A549 (cell line): ENCODE measurements around the gene CDK10. TPM values are rescaled to one million over a fixed set of nuclear protein-coding genes. Genes with fewer than 3 reads are reported as not detected.

ENCODE experiments used
- ATAC-seq, 2 experiments: fragments of 200-7000 bp in 1 of 2; fragments of >200 bp in 1 of 2; cut with Nextera tagmentation in 1 of 2; cut with Tn5 transposase in 1 of 2; 3 replicates each; pipeline versions ENCODE4 v1.8.0 to v1.9.1; 2018 to 2020; ENCODE audit warnings: mild to moderate bottlenecking in 1 of 2, moderate library complexity in 1 of 2
- CTCF ChIA-PET: fragments of 300-600 bp; sonication (Branson Sonifier 250); formaldehyde crosslinking; extraction: SDS; loops from one replicate; lab custom pipeline; 2021; ENCODE audit warnings: antibody characterized with exemption, inconsistent platforms; lab: Yijun Ruan, JAX
- POLR2A ChIA-PET: fragments of 350-600 bp; formaldehyde crosslinking; extraction: SDS; loops from one replicate; lab custom pipeline; 2021; ENCODE audit warnings: antibody characterized with exemption, inconsistent platforms; lab: Yijun Ruan, JAX
- DNase-seq, 2 experiments: peaks; one replicate each; pipeline versions ENCODE4 v3.0.0 to v3.0.0-alpha.2; 2011 to 2016; ENCODE audit warnings: low read depth in 1 of 2, low spot score in 1 of 2
- FAIRE-seq: peaks from 2 replicates; lab custom pipeline; 2011; peaks lifted over from hg19 to GRCh38; lab: Jason Lieb, UNC
- H3K27ac ChIP-seq, 2 experiments: fragments of >200 bp; sonication (Bioruptor Twin); formaldehyde crosslinking; 3 replicates each; pipeline ENCODE4 v1.5.1; 2016 to 2017
- H3K4me1 ChIP-seq: fragments of >200 bp; sonication (Bioruptor Twin); formaldehyde crosslinking; 3 replicates; pipeline ENCODE4 v1.6.1; 2016
- H3K4me2 ChIP-seq: fragments of >200 bp; sonication (Bioruptor Twin); formaldehyde crosslinking; 3 replicates; pipeline ENCODE4 v1.6.1; 2016
- H3K4me3 ChIP-seq: fragments of >200 bp; sonication (Bioruptor Twin); formaldehyde crosslinking; 3 replicates; pipeline ENCODE4 v1.5.1; 2016
- H3K9me3 ChIP-seq: fragments of >200 bp; sonication (Bioruptor Twin); formaldehyde crosslinking; 3 replicates; pipeline ENCODE4 v1.6.1; 2016
- CEBPB ChIP-seq, 2 experiments: fragments of >200 bp in 1 of 2; sonication (Bioruptor Twin) in 1 of 2; formaldehyde crosslinking in 1 of 2; IDR thresholded peaks; 2 replicates each; pipeline ENCODE4 v1.6.1; 2012 to 2016
- CHD2 ChIP-seq: fragments of 150-350 bp; IDR thresholded peaks from 2 replicates; pipeline ENCODE4 v1.6.1; 2014; ENCODE audit warnings: low read length; ENCODE audit not compliant: partially characterized antibody
- EHF ChIP-seq: fragments of 250-450 bp; sonication (Bioruptor Pico); IDR thresholded peaks from 2 replicates; pipeline ENCODE4 v1.5.0; 2020; ENCODE audit warnings: mild to moderate bottlenecking
- EP300 ChIP-seq, 2 experiments: fragments of >200 bp; sonication (Bioruptor Twin); formaldehyde crosslinking; IDR thresholded peaks; 2 replicates in 1 of 2; 3 replicates in 1 of 2; pipeline ENCODE4 v1.6.1; 2016 to 2017
- FOSB ChIP-seq: fragments of 250-450 bp; sonication (Bioruptor Pico); IDR thresholded peaks from 2 replicates; pipeline ENCODE4 v1.5.0; 2020; ENCODE audit warnings: mild to moderate bottlenecking, moderate library complexity
- GATA3 ChIP-seq: IDR thresholded peaks from 2 replicates; pipeline ENCODE4 v1.6.1; 2012; ENCODE audit warnings: borderline replicate concordance
- HDAC2 ChIP-seq: fragments of 200-600 bp; sonication (generic); IDR thresholded peaks from 2 replicates; pipeline ENCODE4 v1.6.1; 2016
- JUN ChIP-seq, 2 experiments: fragments of >200 bp; sonication (Bioruptor Twin); formaldehyde crosslinking; IDR thresholded peaks; 2 replicates in 1 of 2; 3 replicates in 1 of 2; pipeline ENCODE4 v1.6.1; 2016 to 2017
- JUNB ChIP-seq: fragments of >200 bp; sonication (Bioruptor Twin); formaldehyde crosslinking; IDR thresholded peaks from 2 replicates; pipeline ENCODE4 v1.6.1; 2016
- KDM5A ChIP-seq: fragments of 200-600 bp; sonication (generic); IDR thresholded peaks from 2 replicates; pipeline ENCODE4 v1.6.1; 2016; ENCODE audit warnings: antibody characterized with exemption, mild to moderate bottlenecking
- MAFK ChIP-seq: fragments of 450-650 bp; IDR thresholded peaks from 2 replicates; pipeline ENCODE4 v1.6.1; 2014; ENCODE audit not compliant: partially characterized antibody
- MAZ ChIP-seq: fragments of 150-350 bp; IDR thresholded peaks from 2 replicates; pipeline ENCODE4 v1.6.1; 2014; ENCODE audit warnings: antibody characterized with exemption, low read depth, low read length, borderline replicate concordance
- MYC ChIP-seq: IDR thresholded peaks from 2 replicates; pipeline ENCODE4 v1.6.1; 2012; ENCODE audit warnings: mild to moderate bottlenecking, inconsistent platforms, low read length, improper control_type of control experiment, borderline replicate concordance
- NFE2L2 ChIP-seq: fragments of 150-350 bp; conservative IDR thresholded peaks from 2 replicates; pipeline ENCODE4 v1.6.1; 2014; ENCODE audit warnings: low read length
- NR3C1 ChIP-seq: fragments of >200 bp; sonication (Bioruptor Twin); formaldehyde crosslinking; IDR thresholded peaks from 3 replicates; pipeline ENCODE4 v1.6.1; 2017
- POLR2A ChIP-seq: IDR thresholded peaks from 2 replicates; pipeline ENCODE4 v1.6.1; 2012; ENCODE audit warnings: mild to moderate bottlenecking, low read length
- RARB ChIP-seq: fragments of 250-450 bp; sonication (Bioruptor Pico); IDR thresholded peaks from 2 replicates; pipeline ENCODE4 v1.8.0; 2021; ENCODE audit warnings: mild to moderate bottlenecking, moderate library complexity
- RNF2 ChIP-seq: fragments of 200-600 bp; sonication (generic); IDR thresholded peaks from 2 replicates; pipeline ENCODE4 v1.6.1; 2016; ENCODE audit warnings: low read depth, mild to moderate bottlenecking, antibody characterized with exemption, moderate library complexity, borderline replicate concordance
- SMC3 ChIP-seq: fragments of >200 bp; sonication (Bioruptor Twin); formaldehyde crosslinking; IDR thresholded peaks from 3 replicates; pipeline ENCODE4 v1.6.1; 2018; ENCODE audit warnings: inconsistent platforms
- SREBF2 ChIP-seq: fragments of 450-650 bp; IDR thresholded peaks from 2 replicates; pipeline ENCODE4 v1.6.1; 2014; ENCODE audit warnings: mild to moderate bottlenecking, moderate library complexity
- TFCP2L1 ChIP-seq: fragments of 250-450 bp; sonication (Bioruptor Pico); IDR thresholded peaks from 2 replicates; pipeline ENCODE4 v1.5.0; 2021; ENCODE audit warnings: mild to moderate bottlenecking
- ZFP36 ChIP-seq: fragments of 450-650 bp; IDR thresholded peaks from 2 replicates; pipeline ENCODE4 v1.6.1; 2014; ENCODE audit warnings: borderline replicate concordance; ENCODE audit not compliant: partially characterized antibody
- ZSCAN20 ChIP-seq: fragments of 250-450 bp; sonication (Bioruptor Pico); IDR thresholded peaks from 2 replicates; pipeline ENCODE4 v1.8.0; 2022; ENCODE audit warnings: mild to moderate bottlenecking, moderate library complexity
- WGBS: methylation state at CpG from one replicate; pipeline ENCODE4 v1.1.6; 2017; ENCODE audit errors: missing lambda C conversion rate; 5-methylcytosine and 5-hydroxymethylcytosine counted together
- polyA plus RNA-seq, 4 experiments: library from polyadenylated mRNA; depleted of rRNA in 3 of 4; stranded (reverse); fragments of >200 nt; fragmentation: RNase III in 1 of 4; extraction: RNeasy Plus Mini Kit Qiagen cat#74134 plus additional on column Dnase treatment in 1 of 4; gene quantifications; 2 replicates in 3 of 4; 3 replicates in 1 of 4; pipeline ENCODE4 v1.2.3, GENCODE V29; 2011 to 2017
- TF ChIP-seq, protein P1 (sequence below): fragments of >200 bp; sonication (Bioruptor Twin); formaldehyde crosslinking; IDR thresholded peaks from 3 replicates; pipeline ENCODE4 v1.6.1; 2016
- TF ChIP-seq, protein P2 (sequence below): fragments of >200 bp; sonication (Bioruptor Twin); formaldehyde crosslinking; IDR thresholded peaks from 2 replicates; pipeline ENCODE4 v1.6.1; 2016
- TF ChIP-seq, protein P3 (sequence below): IDR thresholded peaks from 2 replicates; pipeline ENCODE4 v1.6.1; 2012
- TF ChIP-seq, protein P4 (sequence below): fragments of 150-350 bp; IDR thresholded peaks from 2 replicates; pipeline ENCODE4 v1.6.1; 2014; ENCODE audit warnings: low read depth, mild to moderate bottlenecking, low read length
- TF ChIP-seq, protein P5 (sequence below): fragments of 450-650 bp; IDR thresholded peaks from 2 replicates; pipeline ENCODE4 v1.6.1; 2014; ENCODE audit warnings: antibody characterized with exemption
- TF ChIP-seq, protein P6 (sequence below): fragments of 250-450 bp; sonication (Bioruptor Pico); IDR thresholded peaks from 2 replicates; pipeline ENCODE4 v1.5.0; 2021; ENCODE audit warnings: mild to moderate bottlenecking, moderate library complexity, borderline replicate concordance
- TF ChIP-seq, protein P7 (sequence below): fragments of >200 bp; sonication (Bioruptor Twin); formaldehyde crosslinking; IDR thresholded peaks from 3 replicates; pipeline ENCODE4 v1.5.1; 2016

CDK10 gene
- polyA plus RNA-seq, 2 of the 4 experiments (the other 2 are of a cell fraction) = 35.9 to 55.3 TPM

DNA sequence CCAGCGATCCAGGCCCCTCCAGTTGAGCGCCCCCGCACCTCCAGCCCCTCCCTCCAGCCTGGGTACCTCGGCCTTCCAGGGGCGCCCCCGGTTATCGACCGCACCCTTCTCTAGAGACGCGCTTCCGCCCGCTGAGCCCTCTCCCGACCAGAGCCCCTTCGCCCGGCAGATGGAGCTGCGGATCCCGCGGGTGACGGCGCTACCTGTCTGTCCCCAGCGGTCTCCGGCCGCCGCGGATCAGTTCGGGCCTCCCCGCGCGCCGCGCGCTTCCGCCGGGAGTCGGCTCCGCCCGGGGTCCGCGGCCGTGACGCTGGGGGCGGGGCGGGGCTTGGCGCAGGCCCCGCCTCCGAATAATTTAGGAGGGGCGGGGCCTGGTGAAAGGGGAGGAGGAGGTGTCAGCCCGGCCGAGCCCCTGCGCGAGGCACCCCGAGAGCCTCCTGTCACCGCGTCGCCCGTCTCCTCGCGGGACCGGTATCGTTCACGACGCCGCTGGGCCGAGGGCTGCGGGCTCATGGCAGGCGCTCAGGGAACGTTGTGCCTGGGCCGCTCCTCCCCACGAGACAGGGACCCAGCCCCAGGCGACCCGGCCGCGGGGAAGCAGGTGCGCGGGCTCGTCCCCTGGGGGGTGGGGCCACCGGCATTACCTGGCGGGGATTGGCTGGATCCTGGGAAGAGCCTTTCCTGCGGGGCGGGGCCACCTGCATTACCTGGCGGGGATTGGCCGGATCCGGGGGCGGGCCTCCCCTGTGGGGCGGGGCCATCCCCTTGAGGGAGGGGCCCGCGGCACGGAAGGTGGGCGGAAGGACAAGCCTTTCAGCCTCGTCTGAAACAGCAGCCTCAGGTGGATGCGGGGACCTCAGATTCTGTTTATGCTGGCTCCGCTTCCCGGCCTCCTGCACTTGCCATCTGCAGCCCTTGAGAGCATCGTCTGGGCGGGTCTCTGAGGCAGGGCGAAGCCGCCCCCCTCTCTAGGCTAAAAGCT lies 15.2 kb downstream of the CDK10 start, which contains the start of gene SPATA2L (continued):
- TF ChIP-seq ZSCAN20 (CRISPR knock-in tag) = no peak
- no peak for TF ChIP-seq EP300 (IDR thresholded peaks at IDR 0.05)
- TF ChIP-seq, protein P1, sequence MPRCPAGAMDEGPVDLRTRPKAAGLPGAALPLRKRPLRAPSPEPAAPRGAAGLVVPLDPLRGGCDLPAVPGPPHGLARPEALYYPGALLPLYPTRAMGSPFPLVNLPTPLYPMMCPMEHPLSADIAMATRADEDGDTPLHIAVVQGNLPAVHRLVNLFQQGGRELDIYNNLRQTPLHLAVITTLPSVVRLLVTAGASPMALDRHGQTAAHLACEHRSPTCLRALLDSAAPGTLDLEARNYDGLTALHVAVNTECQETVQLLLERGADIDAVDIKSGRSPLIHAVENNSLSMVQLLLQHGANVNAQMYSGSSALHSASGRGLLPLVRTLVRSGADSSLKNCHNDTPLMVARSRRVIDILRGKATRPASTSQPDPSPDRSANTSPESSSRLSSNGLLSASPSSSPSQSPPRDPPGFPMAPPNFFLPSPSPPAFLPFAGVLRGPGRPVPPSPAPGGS = 0 out of 3 replicates have a peak, but pooled peaks have one; percentile 41
- TF ChIP-seq, protein P2, sequence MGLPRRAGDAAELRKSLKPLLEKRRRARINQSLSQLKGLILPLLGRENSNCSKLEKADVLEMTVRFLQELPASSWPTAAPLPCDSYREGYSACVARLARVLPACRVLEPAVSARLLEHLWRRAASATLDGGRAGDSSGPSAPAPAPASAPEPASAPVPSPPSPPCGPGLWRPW = no peak
- TF ChIP-seq GATA3 = no peak
- no peak for TF ChIP-seq HDAC2
- TF ChIP-seq, protein P3, sequence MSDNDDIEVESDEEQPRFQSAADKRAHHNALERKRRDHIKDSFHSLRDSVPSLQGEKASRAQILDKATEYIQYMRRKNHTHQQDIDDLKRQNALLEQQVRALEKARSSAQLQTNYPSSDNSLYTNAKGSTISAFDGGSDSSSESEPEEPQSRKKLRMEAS = peak; percentile 65
- no peak for TF ChIP-seq MYC
- TF ChIP-seq ZFP36 = no peak
- TF ChIP-seq RNF2 = no peak
- no peak for TF ChIP-seq MAFK
- TF ChIP-seq NR3C1 = no peak
- no peak for TF ChIP-seq KDM5A
- no peak for TF ChIP-seq FOSB (CRISPR knock-in tag)
- TF ChIP-seq CEBPB (IDR thresholded peaks at IDR 0.05) = no peak
- TF ChIP-seq, protein P4, sequence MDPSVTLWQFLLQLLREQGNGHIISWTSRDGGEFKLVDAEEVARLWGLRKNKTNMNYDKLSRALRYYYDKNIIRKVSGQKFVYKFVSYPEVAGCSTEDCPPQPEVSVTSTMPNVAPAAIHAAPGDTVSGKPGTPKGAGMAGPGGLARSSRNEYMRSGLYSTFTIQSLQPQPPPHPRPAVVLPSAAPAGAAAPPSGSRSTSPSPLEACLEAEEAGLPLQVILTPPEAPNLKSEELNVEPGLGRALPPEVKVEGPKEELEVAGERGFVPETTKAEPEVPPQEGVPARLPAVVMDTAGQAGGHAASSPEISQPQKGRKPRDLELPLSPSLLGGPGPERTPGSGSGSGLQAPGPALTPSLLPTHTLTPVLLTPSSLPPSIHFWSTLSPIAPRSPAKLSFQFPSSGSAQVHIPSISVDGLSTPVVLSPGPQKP = no peak
- no peak for TF ChIP-seq TFCP2L1 (CRISPR knock-in tag)
- TF ChIP-seq, protein P5, sequence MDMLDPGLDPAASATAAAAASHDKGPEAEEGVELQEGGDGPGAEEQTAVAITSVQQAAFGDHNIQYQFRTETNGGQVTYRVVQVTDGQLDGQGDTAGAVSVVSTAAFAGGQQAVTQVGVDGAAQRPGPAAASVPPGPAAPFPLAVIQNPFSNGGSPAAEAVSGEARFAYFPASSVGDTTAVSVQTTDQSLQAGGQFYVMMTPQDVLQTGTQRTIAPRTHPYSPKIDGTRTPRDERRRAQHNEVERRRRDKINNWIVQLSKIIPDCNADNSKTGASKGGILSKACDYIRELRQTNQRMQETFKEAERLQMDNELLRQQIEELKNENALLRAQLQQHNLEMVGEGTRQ = 0 out of 2 replicates have a peak, but pooled peaks have one; percentile 7
- TF ChIP-seq NFE2L2 = no peak

DNA sequence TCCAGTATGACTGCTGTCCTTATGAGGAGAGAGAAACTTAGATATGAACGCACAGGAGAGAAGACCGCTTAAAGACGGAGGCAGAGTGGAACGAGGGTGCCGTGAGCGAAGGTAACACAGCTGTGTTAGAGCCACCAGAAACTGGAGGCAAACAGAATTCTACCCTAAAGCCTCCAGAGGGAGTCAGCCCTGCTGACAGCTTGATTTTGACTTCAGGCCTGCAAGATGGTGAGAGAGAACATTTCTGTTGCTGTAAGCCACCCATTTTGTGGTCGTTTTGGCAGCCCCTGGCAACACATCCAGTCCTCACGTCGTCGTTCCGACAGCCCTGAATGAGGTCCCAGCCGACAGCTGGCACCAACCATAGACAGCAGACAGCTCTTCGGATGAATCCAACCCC lies 17.8 kb downstream of the CDK10 start:
- DNase-seq (no peak), ATAC-seq (no peak), FAIRE-seq (no peak)
- TF ChIP-seq RARB (no peak), MAZ (no peak), POLR2A (no peak), EHF (no peak), JUNB (no peak), JUN (IDR thresholded peaks at IDR 0.05) (no peak), SMC3 (no peak), CHD2 (no peak), SREBF2 (no peak), EP300 (IDR thresholded peaks at IDR 0.05) (no peak)
- TF ChIP-seq, protein P6, sequence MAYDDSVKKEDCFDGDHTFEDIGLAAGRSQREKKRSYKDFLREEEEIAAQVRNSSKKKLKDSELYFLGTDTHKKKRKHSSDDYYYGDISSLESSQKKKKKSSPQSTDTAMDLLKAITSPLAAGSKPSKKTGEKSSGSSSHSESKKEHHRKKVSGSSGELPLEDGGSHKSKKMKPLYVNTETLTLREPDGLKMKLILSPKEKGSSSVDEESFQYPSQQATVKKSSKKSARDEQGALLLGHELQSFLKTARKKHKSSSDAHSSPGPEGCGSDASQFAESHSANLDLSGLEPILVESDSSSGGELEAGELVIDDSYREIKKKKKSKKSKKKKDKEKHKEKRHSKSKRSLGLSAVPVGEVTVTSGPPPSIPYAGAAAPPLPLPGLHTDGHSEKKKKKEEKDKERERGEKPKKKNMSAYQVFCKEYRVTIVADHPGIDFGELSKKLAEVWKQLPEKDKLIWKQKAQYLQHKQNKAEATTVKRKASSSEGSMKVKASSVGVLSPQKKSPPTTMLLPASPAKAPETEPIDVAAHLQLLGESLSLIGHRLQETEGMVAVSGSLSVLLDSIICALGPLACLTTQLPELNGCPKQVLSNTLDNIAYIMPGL = no peak
- TF ChIP-seq, protein P7, sequence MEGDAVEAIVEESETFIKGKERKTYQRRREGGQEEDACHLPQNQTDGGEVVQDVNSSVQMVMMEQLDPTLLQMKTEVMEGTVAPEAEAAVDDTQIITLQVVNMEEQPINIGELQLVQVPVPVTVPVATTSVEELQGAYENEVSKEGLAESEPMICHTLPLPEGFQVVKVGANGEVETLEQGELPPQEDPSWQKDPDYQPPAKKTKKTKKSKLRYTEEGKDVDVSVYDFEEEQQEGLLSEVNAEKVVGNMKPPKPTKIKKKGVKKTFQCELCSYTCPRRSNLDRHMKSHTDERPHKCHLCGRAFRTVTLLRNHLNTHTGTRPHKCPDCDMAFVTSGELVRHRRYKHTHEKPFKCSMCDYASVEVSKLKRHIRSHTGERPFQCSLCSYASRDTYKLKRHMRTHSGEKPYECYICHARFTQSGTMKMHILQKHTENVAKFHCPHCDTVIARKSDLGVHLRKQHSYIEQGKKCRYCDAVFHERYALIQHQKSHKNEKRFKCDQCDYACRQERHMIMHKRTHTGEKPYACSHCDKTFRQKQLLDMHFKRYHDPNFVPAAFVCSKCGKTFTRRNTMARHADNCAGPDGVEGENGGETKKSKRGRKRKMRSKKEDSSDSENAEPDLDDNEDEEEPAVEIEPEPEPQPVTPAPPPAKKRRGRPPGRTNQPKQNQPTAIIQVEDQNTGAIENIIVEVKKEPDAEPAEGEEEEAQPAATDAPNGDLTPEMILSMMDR = no peak
- TF ChIP-seq, protein P5 = no peak
- Histone ChIP-seq H3K9me3 (no peaks in the 10 kb centered on the region), H3K27ac (no peak overlapping the region), H3K4me3 (no peak overlapping the region), H3K4me2 (no peak overlapping the region), H3K4me1 (peaks cover 12% of the 10 kb centered on the region)
- ChIA-PET CTCF (interaction anchor here (2.2 to 9.5 kb wide), 4 partner anchors 13 to 156 kb away, joined by 14 to 77 read pairs (median 42); partner anchors contain the start of gene VPS9D1), POLR2A (interaction anchor here (0.9 kb wide), 1 partner anchor 18 kb away, joined by 5 read pairs; the partner anchor contains the start of gene CDK10)
- WGBS = 83% methylated on average over 13 of the region's 13 CpGs
